PFSK-1 (cell line): ENCODE data around the gene SUCO.

Source experiments
- FOXP2 ChIP-seq: optimal IDR thresholded peaks from 2 replicates; pipeline ENCODE3; 2011; ENCODE audit warnings: borderline replicate concordance, control low read depth, inconsistent platforms; ENCODE audit not compliant: insufficient read depth; ENCODE audit errors: extremely low read length, extremely low read depth
- POLR2AphosphoS5 ChIP-seq: IDR thresholded peaks from 2 replicates; pipeline ENCODE4 v1.6.1; 2012; ENCODE audit warnings: low read depth, mild to moderate bottlenecking, control low read depth, low read length, moderate library complexity
- SIN3A ChIP-seq: IDR thresholded peaks from 2 replicates; pipeline ENCODE4 v1.6.1; 2012; ENCODE audit warnings: mild to moderate bottlenecking, low read length, moderate library complexity, borderline replicate concordance; ENCODE audit not compliant: insufficient read depth
- TAF1 ChIP-seq: IDR thresholded peaks from 2 replicates; pipeline ENCODE4 v1.6.1; 2012; ENCODE audit warnings: low read length, control low read depth, borderline replicate concordance; ENCODE audit not compliant: insufficient read depth
- TF ChIP-seq, protein P1 (sequence below), 2 experiments: IDR thresholded peaks; 2 replicates each; pipeline versions ENCODE4 v1.6.1 to v1.8.0; 2011 to 2012; ENCODE audit warnings: low read depth in 2 of 2, low read length in 2 of 2, control low read depth in 1 of 2, inconsistent platforms in 1 of 2, mild to moderate bottlenecking in 1 of 2, moderate library complexity in 1 of 2; ENCODE audit not compliant: insufficient read depth in 1 of 2

DNA sequence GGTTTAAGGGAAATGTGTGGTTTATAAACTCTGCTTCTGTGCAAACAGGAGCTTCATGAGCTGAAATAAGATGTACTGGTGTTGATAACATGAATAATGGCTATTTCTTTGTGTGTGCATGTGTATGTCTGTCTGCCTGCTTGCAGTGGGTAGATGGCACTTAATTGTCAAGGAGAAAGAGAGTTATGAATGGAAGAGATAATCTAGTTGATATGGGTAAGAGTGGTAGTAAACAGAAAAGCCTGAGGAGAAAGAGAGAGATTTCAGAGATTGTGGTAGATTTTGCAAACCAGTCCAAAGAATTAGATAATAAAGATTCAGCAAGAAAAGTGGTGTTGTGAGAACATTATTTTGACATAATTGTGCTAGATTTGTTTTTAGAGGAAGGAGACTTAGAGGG, 7.7 kb downstream of the SUCO start:
- TF ChIP-seq TAF1 (no peak), POLR2AphosphoS5 (no peak), SIN3A (no peak), FOXP2 (no peak)
- TF ChIP-seq, protein P1, sequence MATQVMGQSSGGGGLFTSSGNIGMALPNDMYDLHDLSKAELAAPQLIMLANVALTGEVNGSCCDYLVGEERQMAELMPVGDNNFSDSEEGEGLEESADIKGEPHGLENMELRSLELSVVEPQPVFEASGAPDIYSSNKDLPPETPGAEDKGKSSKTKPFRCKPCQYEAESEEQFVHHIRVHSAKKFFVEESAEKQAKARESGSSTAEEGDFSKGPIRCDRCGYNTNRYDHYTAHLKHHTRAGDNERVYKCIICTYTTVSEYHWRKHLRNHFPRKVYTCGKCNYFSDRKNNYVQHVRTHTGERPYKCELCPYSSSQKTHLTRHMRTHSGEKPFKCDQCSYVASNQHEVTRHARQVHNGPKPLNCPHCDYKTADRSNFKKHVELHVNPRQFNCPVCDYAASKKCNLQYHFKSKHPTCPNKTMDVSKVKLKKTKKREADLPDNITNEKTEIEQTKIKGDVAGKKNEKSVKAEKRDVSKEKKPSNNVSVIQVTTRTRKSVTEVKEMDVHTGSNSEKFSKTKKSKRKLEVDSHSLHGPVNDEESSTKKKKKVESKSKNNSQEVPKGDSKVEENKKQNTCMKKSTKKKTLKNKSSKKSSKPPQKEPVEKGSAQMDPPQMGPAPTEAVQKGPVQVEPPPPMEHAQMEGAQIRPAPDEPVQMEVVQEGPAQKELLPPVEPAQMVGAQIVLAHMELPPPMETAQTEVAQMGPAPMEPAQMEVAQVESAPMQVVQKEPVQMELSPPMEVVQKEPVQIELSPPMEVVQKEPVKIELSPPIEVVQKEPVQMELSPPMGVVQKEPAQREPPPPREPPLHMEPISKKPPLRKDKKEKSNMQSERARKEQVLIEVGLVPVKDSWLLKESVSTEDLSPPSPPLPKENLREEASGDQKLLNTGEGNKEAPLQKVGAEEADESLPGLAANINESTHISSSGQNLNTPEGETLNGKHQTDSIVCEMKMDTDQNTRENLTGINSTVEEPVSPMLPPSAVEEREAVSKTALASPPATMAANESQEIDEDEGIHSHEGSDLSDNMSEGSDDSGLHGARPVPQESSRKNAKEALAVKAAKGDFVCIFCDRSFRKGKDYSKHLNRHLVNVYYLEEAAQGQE (IDR thresholded peaks at IDR 0.05; ENCODE audit: insufficient read depth in 1 of 2, low read depth in 2 of 2, low read length in 2 of 2): no peak
